GM23338 (cell line): ENCODE measurements around the gene AVP. TPM values are rescaled to one million over a fixed set of nuclear protein-coding genes. Genes with fewer than 3 reads are reported as not detected.
A peak's percentile ranks its signal among the peaks of the same experiment; 100 is the strongest.

Experiments
- ATAC-seq: fragments of 200-7000 bp; cut with Tn5 transposase; 3 replicates; pipeline ENCODE4 v1.9.1; 2020
- DNase-seq: peaks from one replicate; pipeline ENCODE4 v3.0.0-alpha.2; 2015; ENCODE audit warnings: low spot score
- H2AFZ ChIP-seq: fragments of 200-600 bp; sonication (generic); 2 replicates; pipeline ENCODE4 v1.8.0; 2016; ENCODE audit warnings: antibody characterized with exemption, mild to moderate bottlenecking, moderate library complexity
- H3F3A ChIP-seq: fragments of 200-600 bp; sonication (generic); replicated peaks from 2 replicates; pipeline ENCODE4 v1.8.0; 2017; ENCODE audit warnings: antibody characterized with exemption, mixed run types, low read depth
- H3K27ac ChIP-seq: fragments of 200-600 bp; sonication (generic); 2 replicates; pipeline ENCODE4 v1.6.1; 2016; ENCODE audit warnings: low read depth
- H3K27me3 ChIP-seq: fragments of 200-600 bp; sonication (generic); 2 replicates; pipeline ENCODE4 v1.8.0; 2016; ENCODE audit warnings: mild to moderate bottlenecking, mixed run types, moderate library complexity; ENCODE audit not compliant: insufficient read depth
- H3K36me3 ChIP-seq: fragments of 200-600 bp; sonication (generic); 2 replicates; pipeline ENCODE4 v1.8.0; 2016; ENCODE audit warnings: mild to moderate bottlenecking; ENCODE audit not compliant: insufficient read depth
- H3K4me1 ChIP-seq: fragments of 200-600 bp; sonication (generic); 2 replicates; pipeline ENCODE4 v1.8.0; 2016; ENCODE audit warnings: mild to moderate bottlenecking, moderate library complexity; ENCODE audit not compliant: insufficient read depth
- H3K4me2 ChIP-seq: fragments of 200-600 bp; sonication (generic); 2 replicates; pipeline ENCODE4 v1.7.1; 2017; ENCODE audit warnings: mixed run types
- H3K4me3 ChIP-seq: fragments of 200-600 bp; sonication (generic); 2 replicates; pipeline ENCODE4 v1.6.1; 2016; ENCODE audit warnings: mixed run types
- H3K79me2 ChIP-seq: fragments of 200-600 bp; sonication (generic); replicated peaks from 2 replicates; pipeline ENCODE4 v1.8.0; 2017; ENCODE audit warnings: mild to moderate bottlenecking; ENCODE audit not compliant: insufficient read depth
- H3K9me2 ChIP-seq: fragments of 200-600 bp; sonication (generic); 2 replicates; pipeline ENCODE4 v1.8.0; 2017; ENCODE audit not compliant: insufficient read depth
- H4K20me1 ChIP-seq: fragments of 200-600 bp; sonication (generic); replicated peaks from 2 replicates; pipeline ENCODE4 v1.8.0; 2017; ENCODE audit warnings: mild to moderate bottlenecking; ENCODE audit not compliant: insufficient read depth
- H3K27ac Mint-ChIP-seq: 2 replicates; pipeline ENCODE4 v1.8.0; 2020; ENCODE audit warnings: inconsistent platforms, mild to moderate bottlenecking, moderate library complexity, mixed read lengths
- H3K27me3 Mint-ChIP-seq: 3 replicates; pipeline ENCODE4 v1.8.0; 2022; ENCODE audit warnings: low read depth, mild to moderate bottlenecking, moderate library complexity, mixed read lengths, inconsistent platforms; ENCODE audit not compliant: insufficient read depth, poor library complexity
- H3K36me3 Mint-ChIP-seq: 3 replicates; pipeline ENCODE4 v1.8.0; 2021; ENCODE audit warnings: low read depth, mild to moderate bottlenecking, inconsistent platforms, moderate library complexity, mixed read lengths
- H3K4me1 Mint-ChIP-seq: 3 replicates; pipeline ENCODE4 v1.8.0; 2020; ENCODE audit warnings: mild to moderate bottlenecking, inconsistent platforms, mixed read lengths
- H3K4me3 Mint-ChIP-seq: 3 replicates; pipeline ENCODE4 v1.8.0; 2021; ENCODE audit warnings: moderate library complexity, mild to moderate bottlenecking, inconsistent platforms, mixed read lengths
- H3K9me3 Mint-ChIP-seq: 3 replicates; pipeline ENCODE4 v1.8.0; 2020; ENCODE audit warnings: moderate library complexity, mild to moderate bottlenecking, inconsistent platforms, mixed read lengths
- CREB1 ChIP-seq: fragments of 250-450 bp; sonication (Bioruptor Pico); IDR thresholded peaks from 2 replicates; pipeline ENCODE4 v1.5.0; 2020; ENCODE audit warnings: low read depth, mild to moderate bottlenecking, moderate library complexity
- CTCF ChIP-seq, 2 experiments: fragments of 200-600 bp in 1 of 2; sonication (generic) in 1 of 2; conservative IDR thresholded peaks; 2 replicates each; pipeline versions ENCODE4 v1.5.1 to v1.6.1; 2016 to 2017; ENCODE audit warnings: antibody characterized with exemption in 2 of 2, low read depth in 2 of 2, mild to moderate bottlenecking in 2 of 2, moderate library complexity in 1 of 2
- EZH2 ChIP-seq: fragments of 200-600 bp; sonication (generic); IDR thresholded peaks from one replicate; pipeline ENCODE4 v1.8.0; 2017; ENCODE audit warnings: antibody characterized with exemption, mild to moderate bottlenecking, low read depth; ENCODE audit not compliant: unreplicated experiment
- EZH2phosphoT487 ChIP-seq: fragments of 200-600 bp; sonication (generic); IDR thresholded peaks from one replicate; pipeline ENCODE4 v1.8.1; 2018; ENCODE audit warnings: antibody characterized with exemption; ENCODE audit not compliant: unreplicated experiment
- JUNB ChIP-seq: IDR thresholded peaks from one replicate; pipeline ENCODE4 v1.6.1; 2016; ENCODE audit warnings: antibody characterized with exemption; ENCODE audit not compliant: unreplicated experiment
- NANOG ChIP-seq: IDR thresholded peaks from 2 replicates; pipeline ENCODE4 v1.6.1; 2016; ENCODE audit warnings: antibody characterized with exemption, borderline replicate concordance
- POLR2AphosphoS5 ChIP-seq: IDR thresholded peaks from 2 replicates; pipeline ENCODE4 v1.6.1; 2016; ENCODE audit warnings: antibody characterized with exemption, low read depth
- REST ChIP-seq: IDR thresholded peaks from one replicate; pipeline ENCODE4 v1.6.1; 2018; ENCODE audit warnings: antibody characterized with exemption; ENCODE audit not compliant: unreplicated experiment
- STAT1 ChIP-seq: IDR thresholded peaks from one replicate; pipeline ENCODE4 v1.6.1; 2016; ENCODE audit warnings: antibody characterized with exemption; ENCODE audit not compliant: unreplicated experiment
- ZNF114 ChIP-seq: fragments of 250-450 bp; sonication (Bioruptor Pico); IDR thresholded peaks from 2 replicates; pipeline ENCODE4 v1.5.0; 2020; ENCODE audit warnings: mild to moderate bottlenecking, moderate library complexity
- ZNF331 ChIP-seq: fragments of 250-450 bp; sonication (Bioruptor Pico); IDR thresholded peaks from 2 replicates; pipeline ENCODE4 v1.5.0; 2020; ENCODE audit warnings: low read depth, mild to moderate bottlenecking, moderate library complexity
- polyA plus RNA-seq: library from polyadenylated mRNA; unstranded; fragments of >200 nt; fragmentation: Nextera tagmentation; extraction: Ambion mirVana; gene quantifications from 2 replicates; pipeline ENCODE4 v1.2.1, GENCODE V29; 2016
- total RNA-seq: library from RNA; depleted of rRNA; stranded (reverse); fragments of >200 nt; shearing (Covaris generic); gene quantifications from 2 replicates; pipeline ENCODE4 v1.2.3, GENCODE V29; 2014
- TF ChIP-seq, protein P1 (sequence below): IDR thresholded peaks from 2 replicates; pipeline ENCODE4 v1.6.1; 2016; ENCODE audit warnings: antibody characterized with exemption

The AVP gene
- total and polyA plus RNA-seq, 2 experiments from 2014 or later, result 0.60 TPM; not detected in 1

- no peak for TF ChIP-seq REST
- TF ChIP-seq POLR2AphosphoS5, result no peak; the same call in 1 of the 2 replicates
- no peak for TF ChIP-seq EZH2phosphoT487
- TF ChIP-seq JUNB, result no peak
- no peak for TF ChIP-seq STAT1
- no peak for TF ChIP-seq ZNF114 (CRISPR knock-in tag)
Observed at GRCh38 chr20:3045042-3045815, 39.3 kb downstream of the AVP start (continued).

GRCh38 chr20:3044336-3044965 is 40.1 kb downstream of the AVP start:
- no peak for ATAC-seq
- H3K36me3 ChIP-seq, result peaks cover 18% of the 10 kb centered on the region; the same call in 1 of the 2 replicates
- H3K4me2 ChIP-seq, result peak overlapping the region; percentile 96; the same call in 1 of the 2 replicates
- no peak overlapping the region for H2AFZ ChIP-seq
- 0 out of 2 replicates have a peak, but pooled peaks cover 5% of the 10 kb centered on the region for H3F3A ChIP-seq
- H3K4me1 Mint-ChIP-seq, result peaks cover 25% of the 10 kb centered on the region
- peaks cover 4% of the 10 kb centered on the region; the same call in 1 of the 2 replicates for H3K9me2 ChIP-seq
- H3K4me3 Mint-ChIP-seq, result peak overlapping the region; percentile 85; the same call in 2 of the 3 replicates
- H3K27me3 Mint-ChIP-seq, result peaks cover 16% of the 10 kb centered on the region
- DNase-seq, result no peak
- peaks cover 10% of the 10 kb centered on the region for H4K20me1 ChIP-seq
- no peaks in the 10 kb centered on the region; the same call in 2 of the 3 replicates for H3K9me3 Mint-ChIP-seq
- H3K36me3 Mint-ChIP-seq, result peaks cover 49% of the 10 kb centered on the region
- H3K27ac Mint-ChIP-seq, result no peak overlapping the region
- no peak overlapping the region for H3K27ac ChIP-seq
- H3K4me1 ChIP-seq, result peaks cover 24% of the 10 kb centered on the region
- peaks cover 11% of the 10 kb centered on the region for H3K79me2 ChIP-seq
- peak overlapping the region; percentile 94; the same call in 1 of the 2 replicates for H3K4me3 ChIP-seq
- H3K27me3 ChIP-seq, result no peaks in the 10 kb centered on the region
- no peak for TF ChIP-seq NANOG
- no peak for TF ChIP-seq STAT1
- no peak for TF ChIP-seq EZH2phosphoT487
- TF ChIP-seq CREB1 (CRISPR knock-in tag), result no peak
- TF ChIP-seq REST, result no peak
- no peak for TF ChIP-seq POLR2AphosphoS5
- no peak for TF ChIP-seq CTCF (conservative IDR thresholded peaks at IDR 0.05; ENCODE audit: low read depth in 2 of 2)
- TF ChIP-seq ZNF331 (CRISPR knock-in tag), result no peak
- no peak for TF ChIP-seq EZH2
- TF ChIP-seq, protein P1, sequence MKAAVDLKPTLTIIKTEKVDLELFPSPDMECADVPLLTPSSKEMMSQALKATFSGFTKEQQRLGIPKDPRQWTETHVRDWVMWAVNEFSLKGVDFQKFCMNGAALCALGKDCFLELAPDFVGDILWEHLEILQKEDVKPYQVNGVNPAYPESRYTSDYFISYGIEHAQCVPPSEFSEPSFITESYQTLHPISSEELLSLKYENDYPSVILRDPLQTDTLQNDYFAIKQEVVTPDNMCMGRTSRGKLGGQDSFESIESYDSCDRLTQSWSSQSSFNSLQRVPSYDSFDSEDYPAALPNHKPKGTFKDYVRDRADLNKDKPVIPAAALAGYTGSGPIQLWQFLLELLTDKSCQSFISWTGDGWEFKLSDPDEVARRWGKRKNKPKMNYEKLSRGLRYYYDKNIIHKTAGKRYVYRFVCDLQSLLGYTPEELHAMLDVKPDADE, result no peak
- no peak for TF ChIP-seq ZNF114 (CRISPR knock-in tag)
- TF ChIP-seq JUNB, result no peak
